Uterus (tissue), 4 donors: ENCODE measurements around the gene TUBB4A. TPM values are rescaled to one million over a fixed set of nuclear protein-coding genes. Genes with fewer than 3 reads are reported as not detected.

Experiments
- DNase-seq, 2 donors: peaks; one replicate each; pipeline ENCODE4 v3.0.0-alpha.2; 2019 to 2020
- H3K27ac ChIP-seq, 2 donors: fragments of 200-600 bp; sonication (generic); 1 replicate in 1 of 2; 2 replicates in 1 of 2; pipeline ENCODE4 v1.5.1; 2016 to 2018
- H3K27me3 ChIP-seq, 2 donors: fragments of 200-600 bp; sonication (generic); one replicate each; pipeline ENCODE4 v1.5.1; 2018 to 2019; ENCODE audit warnings: control low read depth in 1 of 2
- H3K36me3 ChIP-seq, 2 donors: fragments of 200-600 bp; sonication (generic); one replicate each; pipeline ENCODE4 v1.5.1; 2019; ENCODE audit warnings: control low read depth in 1 of 2
- H3K4me1 ChIP-seq, 2 donors: fragments of 200-600 bp; sonication (generic); one replicate each; pipeline ENCODE4 v1.5.1; 2018 to 2019; ENCODE audit warnings: control low read depth in 1 of 2
- H3K4me3 ChIP-seq, 2 donors: fragments of 200-600 bp; sonication (generic); 1 replicate in 1 of 2; 2 replicates in 1 of 2; pipeline ENCODE4 v1.5.1; 2018 to 2019; ENCODE audit warnings: mild to moderate bottlenecking in 1 of 2
- H3K9me3 ChIP-seq, 2 donors: fragments of 200-600 bp; sonication (generic); one replicate each; pipeline ENCODE4 v1.5.1; 2019; ENCODE audit warnings: control low read depth in 1 of 2
- POLR2A ChIP-seq, 2 donors: fragments of 450-650 bp; IDR thresholded peaks; one replicate each; pipeline ENCODE4 v1.6.1; 2016; ENCODE audit warnings: antibody characterized with exemption in 2 of 2, mild to moderate bottlenecking in 1 of 2, moderate library complexity in 1 of 2
- intact Hi-C: fragments of 100-400 bp; cut with DNase I; formaldehyde crosslinking; loops from one replicate; pipeline ENCODE4 v1.15.1; 2023; ENCODE audit warnings: low total_unique reads
- total RNA-seq, 4 donors: library from RNA; depleted of rRNA in 3 of 4; stranded (reverse); fragments of >200 nt in 3 of 4; gene quantifications; one replicate each; pipeline versions ENCODE4 v1.1.0 to v1.2.4, GENCODE V29; 2014 to 2023
- TF ChIP-seq, protein P1 (sequence below), 4 experiments: fragments of 200-600 bp in 2 of 4; fragments of 450-650 bp in 2 of 4; sonication (generic) in 2 of 4; IDR thresholded peaks; one replicate each; pipeline ENCODE4 v1.5.1; 2016 to 2019; ENCODE audit warnings: antibody characterized with exemption in 4 of 4, mild to moderate bottlenecking in 2 of 4, moderate library complexity in 1 of 4
- donor health status: DM: yes; HTN: yes; CAD: no.

TUBB4A gene
- total RNA-seq, 4 donors from 2014 or later, result 2.3 to 4.4 TPM; not detected in 2

DNA sequence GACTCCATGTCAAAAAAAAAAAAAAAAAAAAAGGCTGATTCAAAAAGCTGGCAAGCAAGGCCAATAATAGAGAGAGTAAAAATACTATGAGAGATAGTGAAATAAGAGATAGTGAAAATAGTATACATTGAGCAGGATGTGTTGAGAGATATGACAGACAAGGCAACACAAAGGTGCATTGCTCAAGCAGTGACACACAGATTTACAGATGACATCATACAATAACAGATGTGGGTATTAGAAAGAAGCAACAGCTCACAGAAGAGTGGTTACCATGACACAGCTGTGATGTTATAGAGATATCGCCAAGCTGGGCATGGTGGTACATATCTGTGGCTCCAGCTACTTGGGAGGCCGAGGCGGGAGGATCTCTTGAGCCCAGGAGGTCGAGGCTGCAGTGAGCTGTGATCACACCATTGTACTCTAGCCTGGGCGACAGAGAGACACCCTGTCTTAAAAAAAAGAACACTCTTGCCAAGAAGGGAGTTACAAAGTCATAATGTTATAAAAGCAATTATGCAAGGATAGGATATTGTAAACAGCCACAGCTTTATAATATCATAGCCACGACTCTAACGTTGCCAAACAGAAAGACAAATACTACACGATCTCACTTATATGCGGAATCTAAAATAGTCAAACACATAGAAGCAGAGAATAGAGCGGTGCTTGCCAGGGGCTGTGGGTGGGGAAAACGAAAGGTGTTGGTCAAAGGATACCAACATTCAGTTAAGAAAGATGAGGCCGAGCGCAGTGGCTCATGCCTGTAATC lies 39.0 kb upstream of the TUBB4A start:
- no peak for DNase-seq
- intact Hi-C loops, result no loop called here
- no peaks in the 10 kb centered on the region for H3K27me3 ChIP-seq
- no peak overlapping the region for H3K4me3 ChIP-seq
- H3K9me3 ChIP-seq, result no peaks in the 10 kb centered on the region
- H3K4me1 ChIP-seq, result no peaks in the 10 kb centered on the region
- H3K36me3 ChIP-seq, result no peaks in the 10 kb centered on the region
- TF ChIP-seq, protein P1, sequence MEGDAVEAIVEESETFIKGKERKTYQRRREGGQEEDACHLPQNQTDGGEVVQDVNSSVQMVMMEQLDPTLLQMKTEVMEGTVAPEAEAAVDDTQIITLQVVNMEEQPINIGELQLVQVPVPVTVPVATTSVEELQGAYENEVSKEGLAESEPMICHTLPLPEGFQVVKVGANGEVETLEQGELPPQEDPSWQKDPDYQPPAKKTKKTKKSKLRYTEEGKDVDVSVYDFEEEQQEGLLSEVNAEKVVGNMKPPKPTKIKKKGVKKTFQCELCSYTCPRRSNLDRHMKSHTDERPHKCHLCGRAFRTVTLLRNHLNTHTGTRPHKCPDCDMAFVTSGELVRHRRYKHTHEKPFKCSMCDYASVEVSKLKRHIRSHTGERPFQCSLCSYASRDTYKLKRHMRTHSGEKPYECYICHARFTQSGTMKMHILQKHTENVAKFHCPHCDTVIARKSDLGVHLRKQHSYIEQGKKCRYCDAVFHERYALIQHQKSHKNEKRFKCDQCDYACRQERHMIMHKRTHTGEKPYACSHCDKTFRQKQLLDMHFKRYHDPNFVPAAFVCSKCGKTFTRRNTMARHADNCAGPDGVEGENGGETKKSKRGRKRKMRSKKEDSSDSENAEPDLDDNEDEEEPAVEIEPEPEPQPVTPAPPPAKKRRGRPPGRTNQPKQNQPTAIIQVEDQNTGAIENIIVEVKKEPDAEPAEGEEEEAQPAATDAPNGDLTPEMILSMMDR (IDR thresholded peaks at IDR 0.05), result no peak
- TF ChIP-seq POLR2A (IDR thresholded peaks at IDR 0.05), result no peak
- H3K27ac ChIP-seq, result no peak overlapping the region

DNA sequence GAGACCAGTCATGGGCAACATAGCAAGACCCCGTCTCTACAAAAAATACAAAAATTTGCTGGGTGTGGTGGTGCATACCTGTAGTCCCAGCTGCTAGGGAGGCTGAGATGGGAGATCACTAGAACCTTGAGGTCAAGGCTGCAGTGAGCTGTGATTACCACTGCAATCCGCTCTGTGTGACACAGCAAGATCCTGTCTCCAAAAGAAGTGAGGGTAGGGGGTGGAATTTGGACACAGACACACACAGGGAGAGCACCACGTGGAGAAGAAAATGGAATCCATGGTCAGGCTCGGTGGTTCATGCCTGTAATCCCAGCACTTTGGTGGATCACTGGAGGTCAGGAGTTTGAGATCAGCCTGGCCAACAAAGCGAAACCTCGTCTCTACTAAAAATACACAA lies 37.4 kb upstream of the TUBB4A start:
- no peaks in the 10 kb centered on the region for H3K36me3 ChIP-seq
- TF ChIP-seq, protein P1 (IDR thresholded peaks at IDR 0.05), result no peak
- no peak for TF ChIP-seq POLR2A (IDR thresholded peaks at IDR 0.05)
- no peaks in the 10 kb centered on the region for H3K4me1 ChIP-seq
- H3K4me3 ChIP-seq, result no peak overlapping the region
- DNase-seq, result no peak
- H3K27ac ChIP-seq, result no peak overlapping the region
- intact Hi-C loops, result no loop called here
- no peaks in the 10 kb centered on the region for H3K27me3 ChIP-seq
- no peaks in the 10 kb centered on the region for H3K9me3 ChIP-seq

DNA sequence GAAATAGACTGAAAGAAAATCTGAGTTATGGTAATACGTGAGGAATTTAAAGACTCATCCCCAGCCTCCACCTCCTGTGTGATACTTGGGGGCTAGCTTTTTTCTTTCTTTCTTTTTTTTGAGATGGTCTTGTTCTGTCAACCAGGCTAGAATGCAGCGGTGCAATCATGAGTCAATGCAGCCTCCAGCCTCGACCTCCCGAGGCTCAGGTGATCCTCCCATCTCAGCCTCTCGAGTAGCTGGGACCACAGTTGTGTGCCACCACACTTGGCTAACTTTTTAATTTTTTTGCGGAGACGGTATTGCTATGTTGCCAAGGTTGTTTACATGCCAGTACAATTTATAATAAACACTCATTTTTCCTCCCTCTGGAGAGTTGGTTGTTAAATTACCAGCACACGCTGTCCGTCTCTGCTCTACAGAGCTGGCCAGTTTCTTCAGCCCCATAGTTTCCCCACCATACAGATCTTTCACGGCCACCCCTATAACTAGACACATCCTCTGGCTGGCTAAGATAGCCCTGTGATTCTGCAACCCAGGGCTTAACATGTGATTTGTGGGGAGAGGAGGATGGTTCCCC lies 33.5 kb upstream of the TUBB4A start:
- H3K27ac ChIP-seq, result no peak overlapping the region
- H3K9me3 ChIP-seq, result no peaks in the 10 kb centered on the region
- peaks cover 0 to 6% of the 10 kb centered on the region in 2 donors for H3K4me1 ChIP-seq
- no peak for DNase-seq
- TF ChIP-seq, protein P1 (IDR thresholded peaks at IDR 0.05), result no peak
- no peak for TF ChIP-seq POLR2A (IDR thresholded peaks at IDR 0.05)
- intact Hi-C loops, result no loop called here
- H3K27me3 ChIP-seq, result peaks cover 0 to 4% of the 10 kb centered on the region in 2 donors
- H3K4me3 ChIP-seq, result no peak overlapping the region
- no peaks in the 10 kb centered on the region for H3K36me3 ChIP-seq

DNA sequence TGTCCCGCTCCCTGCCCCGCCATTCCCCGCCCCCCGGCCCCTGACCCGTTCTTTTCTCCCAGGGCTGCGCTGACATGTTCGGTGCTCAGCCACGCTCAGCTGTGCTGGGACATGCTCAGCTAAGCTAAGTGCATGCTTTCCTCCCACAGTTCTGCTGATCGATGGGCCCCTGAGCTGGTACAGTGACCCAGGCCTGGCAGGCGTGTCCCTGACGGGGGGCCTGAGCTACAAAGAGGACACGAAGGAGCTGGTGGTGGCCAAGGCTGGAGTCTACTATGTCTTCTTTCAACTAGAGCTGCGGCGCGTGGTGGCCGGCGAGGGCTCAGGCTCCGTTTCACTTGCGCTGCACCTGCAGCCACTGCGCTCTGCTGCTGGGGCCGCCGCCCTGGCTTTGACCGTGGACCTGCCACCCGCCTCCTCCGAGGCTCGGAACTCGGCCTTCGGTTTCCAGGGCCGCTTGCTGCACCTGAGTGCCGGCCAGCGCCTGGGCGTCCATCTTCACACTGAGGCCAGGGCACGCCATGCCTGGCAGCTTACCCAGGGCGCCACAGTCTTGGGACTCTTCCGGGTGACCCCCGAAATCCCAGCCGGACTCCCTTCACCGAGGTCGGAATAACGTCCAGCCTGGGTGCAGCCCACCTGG lies 32.5 kb upstream of the TUBB4A start:
- Histone ChIP-seq H3K36me3 (no peaks in the 10 kb centered on the region), H3K4me3 (no peak overlapping the region), H3K9me3 (no peaks in the 10 kb centered on the region), H3K27me3 (peaks cover 0 to 4% of the 10 kb centered on the region in 2 donors), H3K27ac (no peak overlapping the region), H3K4me1 (peaks cover 0 to 6% of the 10 kb centered on the region in 2 donors)
- no peak for DNase-seq
- no peak for TF ChIP-seq POLR2A (IDR thresholded peaks at IDR 0.05)
- TF ChIP-seq, protein P1 (IDR thresholded peaks at IDR 0.05), result no peak
- intact Hi-C loops, result no loop called here
